CD1c-positive myeloid dendritic cell (primary cell): ENCODE results near the gene ZNF488.

ENCODE experiments used
- DNase-seq: peaks from one replicate; pipeline ENCODE4 v3.0.0-alpha.2; 2016; ENCODE audit errors: extremely low spot score

ZNF488 gene

GRCh38 chr10:47381427-47382379 lies 2.4 kb downstream of the ZNF488 start:
- DNase-seq = no peak

GRCh38 chr10:47381103-47381395 lies 3.0 kb downstream of the ZNF488 start:
- no peak for DNase-seq

DNA sequence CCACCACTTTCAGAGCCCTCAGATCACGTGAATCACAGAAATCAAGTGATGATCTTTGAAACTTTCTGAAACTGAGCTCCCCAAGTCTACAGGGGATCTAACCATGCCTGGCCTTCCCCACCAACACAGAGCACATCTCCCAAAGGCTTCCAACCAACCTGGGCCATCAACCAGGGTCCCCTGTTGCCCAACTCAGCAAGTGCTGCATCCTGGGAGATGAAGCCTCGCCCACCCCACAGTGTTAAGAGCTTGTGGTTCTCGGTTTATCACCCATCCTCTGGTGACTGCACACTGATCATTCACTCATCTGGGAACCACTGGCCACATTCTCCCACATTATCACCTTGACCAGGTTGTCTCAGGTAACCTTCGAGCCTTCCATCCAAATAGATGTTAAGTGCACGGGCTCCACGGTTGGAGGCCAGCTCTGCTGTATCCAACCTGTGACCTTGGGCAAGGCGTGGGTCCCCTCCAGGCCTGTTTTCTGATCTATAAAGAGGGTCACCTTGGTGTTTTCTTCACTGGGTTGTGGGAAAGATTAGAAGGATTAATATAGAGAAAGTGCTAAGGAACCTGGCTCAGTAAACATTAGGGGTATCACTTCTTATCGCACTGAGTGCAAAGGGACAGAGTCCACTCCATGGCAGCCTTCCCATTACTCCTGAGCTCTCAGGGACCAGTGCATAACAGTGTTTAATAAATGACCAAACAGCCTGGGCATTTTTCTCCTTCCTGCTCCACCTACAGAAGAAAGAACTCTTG lies 3.6 kb downstream of the ZNF488 start:
- DNase-seq = no peak

GRCh38 chr10:47379901-47380300 lies 4.2 kb downstream of the ZNF488 start:
- DNase-seq = no peak

DNA sequence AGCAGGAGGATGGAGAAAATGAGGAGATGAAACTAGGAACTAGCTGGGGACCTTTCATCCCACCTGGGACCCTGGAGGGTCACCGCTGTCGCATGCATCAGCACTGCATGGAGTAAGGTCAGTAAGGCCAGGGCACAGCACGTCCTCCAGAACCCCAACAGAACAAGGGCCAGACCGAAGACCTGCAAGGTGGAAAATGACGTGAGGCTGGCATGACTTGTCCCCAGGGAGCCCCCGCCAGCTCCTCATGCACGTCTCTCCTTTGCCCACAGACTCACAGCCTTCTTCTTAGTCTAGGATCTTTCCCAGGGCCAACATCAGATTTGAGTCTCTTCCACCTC lies 4.7 kb downstream of the ZNF488 start:
- no peak for DNase-seq

DNA sequence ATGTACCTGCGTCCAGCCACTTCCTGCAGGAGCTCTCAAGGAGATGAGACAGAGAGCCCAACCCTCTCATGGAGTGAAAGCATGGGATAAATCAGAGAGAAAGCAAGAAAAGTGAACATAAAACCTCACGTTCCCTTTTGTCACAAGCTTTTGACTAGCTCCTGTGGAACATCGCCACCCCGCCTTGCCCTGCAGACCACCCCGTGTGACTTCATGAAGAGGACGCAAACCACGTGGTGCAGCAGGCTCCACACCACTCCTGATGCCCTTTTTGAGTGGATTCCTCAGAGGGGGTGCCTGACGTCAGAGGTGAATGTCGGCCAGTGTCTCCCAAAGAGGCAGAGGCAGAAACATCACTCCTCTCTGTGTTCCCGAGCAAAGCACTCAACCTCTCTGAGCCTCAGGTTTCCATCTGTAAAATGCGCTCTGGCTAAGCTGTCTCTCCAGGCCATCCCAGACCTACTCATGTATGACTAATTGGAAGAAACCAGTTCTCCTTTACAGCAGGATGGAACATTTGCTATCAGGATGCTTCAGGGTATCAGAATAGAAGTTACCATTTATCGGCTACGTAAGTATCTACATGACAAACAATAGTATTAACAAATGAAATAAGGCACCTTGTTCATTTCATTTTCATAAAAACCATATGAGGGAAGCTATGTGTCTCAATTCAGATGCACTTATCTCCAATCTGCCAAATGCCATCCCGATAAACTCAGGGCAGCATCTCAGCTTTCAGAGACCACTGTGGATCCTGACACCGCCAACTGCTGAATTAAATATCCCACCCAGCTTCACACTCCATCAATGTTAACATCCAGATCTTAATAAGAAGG lies 5.3 kb downstream of the ZNF488 start:
- no peak for DNase-seq

DNA sequence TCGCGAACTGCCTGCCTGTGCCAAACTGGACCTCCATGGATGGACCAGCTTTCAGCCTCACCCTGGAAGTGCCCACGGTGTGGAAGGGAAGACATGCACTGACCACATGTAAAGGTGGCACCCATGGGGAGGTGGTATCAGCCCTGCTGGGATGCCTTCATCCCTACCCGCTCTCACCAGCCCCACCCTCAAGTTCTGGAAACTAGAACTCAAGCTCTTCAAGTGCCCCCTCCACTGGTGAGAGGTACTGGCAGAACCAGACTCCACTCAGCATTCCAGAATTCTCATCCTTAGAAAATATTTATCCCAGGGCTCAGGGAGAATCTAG lies 5.9 kb downstream of the ZNF488 start:
- DNase-seq = no peak

DNA sequence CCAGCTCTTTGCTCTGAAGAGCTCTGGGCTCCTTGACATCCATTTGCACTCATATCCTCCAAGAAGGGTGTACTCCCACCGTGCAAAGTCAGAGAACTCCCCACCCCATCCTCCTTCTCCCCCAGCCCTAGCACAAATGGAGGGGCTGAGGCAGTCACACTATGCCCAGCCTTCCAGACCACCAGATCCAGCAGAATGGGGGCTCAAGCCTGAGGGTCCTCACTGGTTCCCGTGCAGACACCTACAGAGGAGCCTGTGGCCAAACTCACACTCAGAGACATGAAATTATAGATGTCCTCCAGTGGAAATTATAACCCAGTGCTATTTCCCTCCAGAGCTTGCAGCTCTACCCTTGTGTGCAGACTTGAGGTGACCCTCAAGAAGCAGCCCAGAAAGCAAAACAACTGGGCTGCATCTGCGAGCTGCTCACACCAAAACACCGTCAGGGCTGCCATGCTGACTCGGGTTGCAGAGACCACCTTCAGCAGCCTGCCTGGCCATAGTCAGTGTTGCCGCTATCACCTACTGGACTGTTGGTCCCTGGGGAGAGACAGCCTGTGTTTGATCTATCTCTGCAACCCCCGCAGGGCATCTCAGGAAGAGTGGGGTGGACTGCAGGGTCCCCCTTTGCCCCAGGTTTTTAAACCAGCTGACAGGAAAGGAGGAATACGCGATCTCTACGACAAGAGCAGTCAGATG lies 7.4 kb downstream of the ZNF488 start:
- no peak for DNase-seq

GRCh38 chr10:47374611-47375536 lies 9.2 kb downstream of the ZNF488 start:
- DNase-seq = no peak

DNA sequence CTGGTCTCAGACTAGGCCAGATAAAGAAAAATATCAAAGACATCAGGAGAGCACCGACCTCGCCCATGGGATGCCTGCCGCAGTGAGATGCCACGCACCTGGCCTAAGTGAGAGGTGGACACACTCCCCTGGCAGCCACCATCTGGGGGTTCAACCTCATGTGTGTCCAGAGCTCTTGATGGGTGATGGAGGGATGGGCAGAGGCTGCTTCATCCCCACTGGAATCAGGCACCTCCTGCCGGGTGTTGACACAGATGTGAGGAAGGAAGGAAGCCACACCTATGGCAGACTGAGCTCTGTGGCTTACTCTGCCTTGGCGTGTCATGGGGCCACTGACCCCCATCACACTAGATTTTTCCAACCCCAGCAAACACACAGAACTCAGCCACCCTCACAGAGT lies 11.4 kb downstream of the ZNF488 start:
- DNase-seq = no peak

GRCh38 chr10:47371629-47372485 lies 12.2 kb downstream of the ZNF488 start:
- DNase-seq = no peak

DNA sequence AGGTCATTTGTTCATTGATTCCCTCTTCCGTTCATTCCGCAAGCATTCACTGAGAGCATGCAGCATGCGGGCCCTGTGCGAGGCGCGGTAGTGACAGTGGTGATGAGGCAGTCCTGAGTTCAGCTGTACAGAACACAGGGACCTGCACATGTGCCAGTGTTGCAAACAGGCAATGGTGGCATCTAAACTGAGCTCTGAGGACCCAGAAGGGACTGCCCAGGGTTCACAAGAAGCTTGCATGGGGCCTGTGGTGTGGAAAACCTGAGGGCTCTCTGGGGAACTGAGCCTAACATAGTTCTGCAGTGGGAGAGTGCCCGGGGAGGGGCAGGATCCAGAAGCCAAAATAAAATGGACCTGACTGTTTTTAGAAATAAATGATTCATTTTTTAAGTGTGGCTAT lies 13.2 kb downstream of the ZNF488 start:
- DNase-seq = no peak

DNA sequence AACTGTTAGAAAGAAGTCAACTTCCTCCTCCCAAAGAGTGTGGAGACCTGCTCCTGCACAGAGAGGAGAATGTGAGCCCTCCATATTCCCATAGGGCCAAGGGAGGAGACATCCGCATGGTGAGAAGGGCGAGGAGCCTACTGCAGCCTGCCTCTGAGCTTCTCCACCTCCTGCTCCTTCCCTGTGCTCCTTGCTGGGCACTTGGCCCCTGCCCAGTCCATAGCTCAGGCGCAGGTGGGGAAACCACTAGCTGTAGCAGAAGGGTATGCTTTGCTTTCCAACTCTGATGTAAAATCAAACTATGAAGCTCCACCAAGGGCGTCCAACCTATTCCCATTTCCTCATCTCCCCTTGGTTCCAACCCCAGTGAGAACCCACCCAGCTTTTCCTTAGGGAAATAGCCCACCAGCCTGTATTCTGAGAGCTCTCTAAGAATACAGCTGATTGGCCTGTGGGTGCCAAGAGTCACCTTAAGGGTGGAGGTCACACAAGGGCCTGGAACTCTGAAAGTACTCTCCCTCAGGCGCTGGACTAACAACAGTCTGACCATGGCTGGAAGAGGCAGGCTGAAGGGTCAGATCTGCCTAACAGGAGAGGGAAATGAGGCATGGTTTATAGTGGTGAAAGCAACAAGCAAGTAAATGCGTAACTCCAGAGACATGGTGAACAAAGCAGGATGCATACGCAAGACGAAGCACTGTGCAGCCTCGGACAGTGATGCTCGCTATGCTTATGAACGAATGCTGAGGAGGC lies 13.9 kb downstream of the ZNF488 start:
- DNase-seq = no peak

DNA sequence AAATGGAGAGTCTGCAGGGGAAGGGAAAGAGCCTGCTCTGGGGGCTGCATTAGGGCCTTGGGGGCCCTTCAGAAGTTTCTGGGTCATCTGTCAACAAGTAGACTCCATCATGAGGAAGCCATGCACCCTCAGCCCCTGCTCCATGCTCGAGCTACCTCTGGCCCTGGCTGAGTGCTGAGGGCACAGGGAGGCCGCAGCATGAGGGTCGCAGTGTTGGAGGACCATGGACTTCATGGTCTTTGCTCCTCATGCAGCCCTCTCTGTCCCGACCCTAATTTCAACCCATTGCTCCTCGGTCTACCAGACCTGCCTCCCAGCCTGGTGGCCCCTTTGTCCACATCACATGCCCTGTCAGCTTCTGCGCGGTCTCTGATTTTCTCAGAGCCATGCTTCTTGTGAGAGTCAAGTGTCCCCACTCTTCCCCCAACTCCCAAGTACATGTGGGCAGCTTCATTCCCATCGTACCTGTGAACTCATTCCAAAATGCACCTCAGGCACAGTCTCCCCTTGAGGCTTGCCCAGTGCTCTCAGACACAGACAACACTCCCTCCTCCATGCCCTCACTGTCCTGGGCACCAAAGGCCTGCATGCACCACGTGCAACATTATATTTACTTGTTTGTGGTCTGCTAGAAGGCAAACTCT lies 14.7 kb downstream of the ZNF488 start:
- no peak for DNase-seq

DNA sequence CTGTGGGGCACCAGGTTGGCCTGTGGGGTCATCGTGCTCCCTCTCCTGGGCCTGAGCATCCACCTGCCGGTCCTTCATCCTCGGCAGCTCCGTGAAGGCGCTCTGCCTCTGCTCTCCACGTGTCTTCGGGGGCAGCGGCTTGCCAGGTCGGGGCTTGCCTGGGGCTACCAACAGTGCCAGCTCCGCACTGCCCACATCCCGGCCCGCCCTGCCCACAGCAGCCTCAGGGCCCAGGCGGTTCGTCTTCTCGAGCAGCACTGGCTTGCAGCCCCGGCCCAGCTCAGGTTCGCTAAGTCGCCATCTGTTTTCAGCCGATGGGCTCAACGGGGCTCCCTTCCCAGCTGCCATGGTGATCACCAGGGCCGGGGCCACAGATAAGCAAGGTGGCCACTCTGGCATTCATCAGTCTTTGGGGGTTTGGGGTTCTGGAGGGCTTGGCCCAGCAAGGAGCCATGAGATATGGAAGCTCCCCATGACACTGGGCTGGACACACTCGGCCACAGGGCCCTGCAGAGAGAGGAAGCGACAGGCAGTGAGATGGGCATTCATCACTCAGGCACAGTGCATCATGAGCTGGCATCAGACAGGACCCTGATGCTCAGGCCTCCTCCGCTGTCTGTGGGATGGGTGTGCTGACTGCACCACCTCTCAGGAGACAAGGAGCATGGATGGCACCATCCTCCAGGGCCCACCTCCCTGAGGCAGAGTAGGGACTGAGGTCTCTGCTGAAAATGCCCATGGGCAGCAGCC lies 15.5 kb downstream of the ZNF488 start:
- no peak for DNase-seq

- no peak for DNase-seq
Observed at GRCh38 chr10:47367646-47368045, 16.4 kb downstream of the ZNF488 start.

DNA sequence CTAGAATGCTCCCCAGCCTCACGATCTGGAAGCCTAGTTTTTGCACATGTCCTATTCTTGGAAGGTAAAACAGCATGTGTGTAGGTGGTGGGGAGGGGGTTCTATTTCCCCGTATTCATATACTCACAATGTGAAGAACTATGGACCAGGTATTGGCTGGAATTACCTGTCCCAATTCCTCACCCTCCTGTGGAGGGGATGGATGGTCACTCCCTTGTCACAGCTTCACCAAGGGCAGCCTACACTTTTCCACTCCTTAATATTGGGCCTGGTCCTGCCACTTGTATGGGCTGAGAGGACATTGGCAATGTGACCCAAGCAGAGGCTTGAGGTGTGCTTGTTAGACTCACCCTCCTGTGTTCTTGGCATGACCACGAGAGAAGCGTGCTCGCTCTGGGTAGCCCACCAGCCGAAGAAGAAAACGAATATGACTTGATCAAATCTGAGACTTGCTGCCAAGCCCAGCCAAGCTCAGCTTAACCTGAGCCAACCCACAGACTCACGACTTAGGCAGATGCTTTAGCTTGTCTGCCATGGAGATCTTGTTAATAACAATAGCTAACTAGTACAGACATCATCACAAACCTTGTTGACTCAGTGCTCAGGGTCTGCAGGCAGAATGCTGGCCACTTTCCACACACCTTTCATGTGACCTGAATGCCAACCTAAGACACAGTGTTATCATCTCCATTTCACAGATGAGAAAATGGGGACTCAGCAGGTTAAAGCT lies 17.2 kb downstream of the ZNF488 start:
- no peak for DNase-seq
